ENCODE results near the gene GNMT.

Gene GNMT

DNA sequence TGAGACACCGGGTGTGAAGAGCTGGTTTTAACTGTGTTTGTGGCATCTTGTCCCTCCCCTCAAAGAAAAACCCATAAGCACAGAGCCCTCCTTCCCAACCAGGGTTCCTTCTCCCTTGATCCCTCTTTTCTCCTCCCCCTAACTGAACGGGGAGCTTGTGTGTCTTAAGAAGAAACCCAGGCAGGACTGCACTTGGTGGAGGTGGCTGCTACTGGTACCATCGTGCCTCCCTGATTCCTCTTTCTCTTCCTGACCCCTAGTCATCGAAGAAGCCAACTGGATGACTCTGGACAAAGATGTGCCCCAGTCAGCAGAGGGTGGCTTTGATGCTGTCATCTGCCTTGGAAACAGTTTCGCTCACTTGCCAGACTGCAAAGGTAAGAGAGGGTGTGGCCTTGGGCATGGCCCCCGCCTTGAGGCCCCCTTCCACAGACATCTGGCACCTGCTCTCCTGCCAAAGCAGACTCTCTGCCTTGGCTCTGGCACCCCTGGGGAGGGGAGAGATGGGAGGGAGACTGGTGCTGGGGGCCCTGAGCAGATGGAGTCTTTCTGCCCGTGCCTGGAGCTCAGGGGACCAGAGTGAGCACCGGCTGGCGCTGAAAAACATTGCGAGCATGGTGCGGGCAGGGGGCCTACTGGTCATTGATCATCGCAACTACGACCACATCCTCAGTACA, 2.1 kb downstream of the GNMT start:
- Mint-ChIP-seq H3K36me3 (ENCODE audit: low read depth) (peaks cover 14% of the 10 kb centered on the region), H3K9me3 (no peaks in the 10 kb centered on the region), H3K4me3 (no peak overlapping the region), H3K4me1 (ENCODE audit: low read depth) (peaks cover 4% of the 10 kb centered on the region), H3K27ac (no peak overlapping the region), H3K27me3 (ENCODE audit: low read depth) (peaks cover 13% of the 10 kb centered on the region)

DNA sequence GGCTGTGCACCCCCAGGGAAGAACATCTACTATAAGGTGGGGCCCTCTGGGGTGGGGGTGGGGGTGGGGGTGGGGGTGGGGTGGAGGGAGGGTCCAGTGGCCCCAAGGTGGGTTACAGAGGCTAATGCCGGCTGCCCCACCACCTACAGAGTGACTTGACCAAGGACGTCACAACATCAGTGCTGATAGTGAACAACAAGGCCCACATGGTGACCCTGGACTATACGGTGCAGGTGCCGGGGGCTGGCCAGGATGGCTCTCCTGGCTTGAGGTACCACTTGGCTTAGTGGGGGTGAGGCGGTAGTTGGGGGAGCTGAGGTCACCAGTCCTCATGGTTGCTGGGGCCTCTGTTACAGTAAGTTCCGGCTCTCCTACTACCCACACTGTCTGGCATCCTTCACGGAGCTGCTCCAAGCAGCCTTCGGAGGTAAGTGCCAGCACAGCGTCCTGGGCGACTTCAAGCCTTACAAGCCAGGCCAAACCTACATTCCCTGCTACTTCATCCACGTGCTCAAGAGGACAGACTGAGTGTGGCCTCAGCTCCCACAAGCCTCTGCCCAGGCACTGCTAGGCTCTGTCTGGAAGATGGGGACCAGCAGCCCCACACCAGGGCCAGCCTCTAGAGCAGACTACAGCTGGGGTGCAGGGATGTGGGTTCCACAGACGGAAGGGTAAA, 2.8 kb downstream of the GNMT start:
- H3K27ac Mint-ChIP-seq, result no peak overlapping the region
- no peaks in the 10 kb centered on the region for H3K9me3 Mint-ChIP-seq
- peaks cover 15% of the 10 kb centered on the region for H3K36me3 Mint-ChIP-seq (ENCODE audit: low read depth)
- H3K4me3 Mint-ChIP-seq, result no peak overlapping the region
- H3K27me3 Mint-ChIP-seq (ENCODE audit: low read depth), result peaks cover 13% of the 10 kb centered on the region
- H3K4me1 Mint-ChIP-seq (ENCODE audit: low read depth), result peaks cover 4% of the 10 kb centered on the region

DNA sequence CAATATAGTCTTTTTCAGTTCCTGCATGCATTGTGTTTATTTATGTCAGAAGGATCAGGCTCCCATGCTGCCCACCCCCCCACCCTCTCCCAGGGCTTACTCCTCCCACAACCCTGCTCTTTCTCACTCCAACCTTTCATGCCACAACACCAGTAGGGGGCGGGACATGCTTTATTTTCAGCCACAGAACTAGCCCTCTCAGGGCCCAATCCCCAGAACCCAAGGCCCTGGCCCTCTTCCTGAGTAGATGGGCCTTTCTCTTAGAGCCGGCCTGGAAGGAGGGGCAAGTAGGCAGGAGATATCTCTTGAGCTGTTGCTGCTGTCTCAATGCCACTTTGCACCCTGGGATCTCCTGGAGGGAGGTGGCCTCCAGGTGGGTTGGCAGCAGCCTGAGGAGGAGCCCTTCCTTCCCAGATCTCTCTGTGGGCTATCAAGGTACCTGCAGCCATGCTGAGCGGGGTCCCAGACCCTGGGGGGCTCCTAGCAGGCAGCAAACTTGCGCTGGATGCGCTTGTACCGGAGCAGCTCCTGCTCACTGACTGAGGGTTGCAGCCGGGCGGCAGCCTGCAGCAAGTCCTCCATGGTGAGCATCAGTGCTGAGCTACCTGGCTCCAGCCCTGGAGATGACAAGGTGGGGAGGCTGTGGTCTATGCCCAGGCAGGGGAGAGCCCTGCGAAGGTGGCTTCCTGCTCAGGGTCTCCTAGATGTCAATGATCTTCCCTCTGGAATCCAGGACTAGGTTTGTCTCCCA, 3.5 kb downstream of the GNMT start:
- Mint-ChIP-seq H3K4me1 (ENCODE audit: low read depth) (peaks cover 4% of the 10 kb centered on the region), H3K27ac (no peak overlapping the region), H3K36me3 (ENCODE audit: low read depth) (peaks cover 18% of the 10 kb centered on the region), H3K4me3 (no peak overlapping the region), H3K9me3 (no peaks in the 10 kb centered on the region), H3K27me3 (ENCODE audit: low read depth) (peaks cover 13% of the 10 kb centered on the region)

DNA sequence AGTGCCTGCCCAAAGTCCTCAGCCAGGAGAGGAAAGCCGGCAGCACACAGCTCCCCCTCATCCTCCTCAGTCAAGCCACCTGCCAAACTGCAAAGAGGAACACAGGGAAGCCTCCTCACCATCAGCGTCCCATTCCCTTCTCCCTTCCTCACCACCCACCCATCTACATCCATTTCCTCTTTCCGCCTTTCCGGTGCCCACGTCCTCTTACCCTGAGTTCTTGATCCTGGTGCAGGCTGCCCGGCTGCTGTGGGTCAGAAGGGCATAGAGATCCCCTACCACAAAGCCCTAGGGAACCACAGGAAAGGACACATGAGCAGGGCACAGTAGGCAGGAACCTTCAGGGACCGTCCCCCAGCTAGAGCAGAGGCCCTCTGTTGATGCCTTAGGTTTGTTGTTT, 6.0 kb downstream of the GNMT start:
- no peak overlapping the region for H3K4me3 Mint-ChIP-seq
- peaks cover 21% of the 10 kb centered on the region for H3K36me3 Mint-ChIP-seq (ENCODE audit: low read depth)
- H3K27me3 Mint-ChIP-seq (ENCODE audit: low read depth), result no peaks in the 10 kb centered on the region
- peaks cover 3% of the 10 kb centered on the region for H3K4me1 Mint-ChIP-seq (ENCODE audit: low read depth)
- H3K27ac Mint-ChIP-seq, result no peak overlapping the region
- no peaks in the 10 kb centered on the region for H3K9me3 Mint-ChIP-seq

DNA sequence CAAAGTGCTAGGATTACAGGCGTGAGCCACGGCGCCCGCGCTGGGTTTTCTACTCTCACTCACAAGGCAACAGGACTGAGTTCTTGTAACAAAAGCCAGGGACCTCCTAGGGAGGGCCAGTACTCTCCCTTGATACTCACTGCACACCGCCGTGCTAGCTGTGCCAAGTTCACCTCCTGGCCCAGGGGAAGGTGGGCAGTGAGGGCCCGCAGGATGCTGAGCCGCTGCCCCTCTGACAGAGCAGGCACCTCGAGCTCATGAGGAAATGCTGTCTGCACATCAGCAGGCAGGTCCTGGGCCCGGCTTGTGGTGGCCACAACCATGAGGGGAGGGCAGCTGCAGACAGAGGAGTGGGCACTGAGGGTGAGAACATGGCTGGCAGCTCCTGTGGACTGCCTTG, 6.7 kb downstream of the GNMT start:
- Mint-ChIP-seq H3K27me3 (ENCODE audit: low read depth) (no peaks in the 10 kb centered on the region), H3K27ac (no peak overlapping the region), H3K4me1 (ENCODE audit: low read depth) (peaks cover 4% of the 10 kb centered on the region), H3K9me3 (no peaks in the 10 kb centered on the region), H3K36me3 (ENCODE audit: low read depth) (peaks cover 17% of the 10 kb centered on the region), H3K4me3 (no peak overlapping the region)

DNA sequence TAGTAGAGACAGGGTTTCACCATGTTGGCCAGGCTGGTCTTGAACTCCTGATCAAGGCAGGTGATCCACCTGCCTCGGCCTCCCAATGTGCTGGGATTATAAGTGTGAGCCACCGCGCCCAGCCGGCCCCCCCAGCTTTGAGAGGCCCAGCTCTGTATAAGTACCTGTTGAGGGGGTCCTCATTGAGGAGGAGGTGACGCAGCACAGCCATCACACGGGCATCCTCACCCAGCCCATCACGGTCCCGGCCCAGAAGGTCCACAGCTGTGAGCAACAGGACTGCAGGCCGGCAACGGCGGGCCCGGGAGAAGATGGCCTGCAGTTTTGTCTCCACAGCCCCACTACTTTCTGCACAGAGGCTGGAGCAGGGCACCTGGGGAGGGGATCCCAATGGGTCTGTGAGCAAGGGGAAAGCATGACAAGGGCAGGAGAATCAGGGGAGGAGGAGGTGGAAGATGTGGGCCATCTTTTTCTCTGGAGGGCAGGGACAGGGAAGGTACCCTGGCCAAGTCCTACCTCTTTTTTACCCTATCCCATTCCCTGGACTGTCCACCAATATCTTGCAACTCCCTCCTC, 7.7 kb downstream of the GNMT start:
- H3K4me1 Mint-ChIP-seq (ENCODE audit: low read depth), result peaks cover 4% of the 10 kb centered on the region
- peaks cover 11% of the 10 kb centered on the region for H3K36me3 Mint-ChIP-seq (ENCODE audit: low read depth)
- no peak overlapping the region for H3K4me3 Mint-ChIP-seq
- H3K27me3 Mint-ChIP-seq (ENCODE audit: low read depth), result no peaks in the 10 kb centered on the region
- H3K27ac Mint-ChIP-seq, result no peak overlapping the region
- no peaks in the 10 kb centered on the region for H3K9me3 Mint-ChIP-seq

DNA sequence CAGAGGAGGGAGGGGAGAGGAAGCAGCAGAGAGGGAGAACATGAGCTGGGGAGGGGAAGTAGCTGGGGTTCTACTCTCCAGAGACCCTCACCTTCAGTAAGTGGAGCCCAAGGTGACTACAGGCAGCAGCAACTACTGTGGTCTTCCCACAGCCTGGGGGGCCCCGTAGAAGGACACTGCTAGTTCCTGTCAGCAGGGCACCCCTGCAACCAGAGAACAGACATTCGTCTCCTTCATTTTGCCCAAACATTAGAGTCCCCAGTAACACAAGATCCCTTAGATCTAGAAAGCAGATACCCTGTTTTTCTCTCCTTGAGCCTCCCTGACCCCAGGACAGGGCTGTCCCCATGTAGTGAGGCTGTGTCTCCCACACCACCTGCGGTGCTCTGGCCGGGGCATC, 8.2 kb downstream of the GNMT start:
- H3K27me3 Mint-ChIP-seq (ENCODE audit: low read depth), result no peaks in the 10 kb centered on the region
- H3K4me1 Mint-ChIP-seq (ENCODE audit: low read depth), result peaks cover 4% of the 10 kb centered on the region
- H3K4me3 Mint-ChIP-seq, result no peak overlapping the region
- no peaks in the 10 kb centered on the region for H3K9me3 Mint-ChIP-seq
- no peak overlapping the region for H3K27ac Mint-ChIP-seq
- peaks cover 11% of the 10 kb centered on the region for H3K36me3 Mint-ChIP-seq (ENCODE audit: low read depth)

DNA sequence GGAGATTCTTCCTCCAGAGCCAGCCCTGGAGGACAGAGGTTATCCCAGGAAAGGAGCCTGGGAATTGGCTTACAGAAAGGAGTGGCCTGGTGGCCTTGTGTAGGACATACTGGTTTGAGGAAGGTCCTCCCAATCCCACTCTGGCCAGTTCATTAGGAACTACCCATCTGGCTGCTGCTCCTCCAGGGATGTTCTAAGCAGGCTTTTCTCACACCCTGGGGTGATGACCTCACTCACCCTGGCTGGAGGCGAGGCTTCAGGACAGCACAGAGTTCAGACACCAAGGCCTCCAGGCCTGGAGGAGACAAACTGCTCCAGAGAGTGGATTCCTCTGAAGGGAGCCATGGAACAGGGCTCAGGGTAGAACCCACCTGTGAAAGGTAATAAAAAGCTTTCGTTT, 8.9 kb downstream of the GNMT start:
- H3K9me3 Mint-ChIP-seq, result no peaks in the 10 kb centered on the region
- no peak overlapping the region for H3K27ac Mint-ChIP-seq
- H3K27me3 Mint-ChIP-seq (ENCODE audit: low read depth), result no peaks in the 10 kb centered on the region
- peaks cover 12% of the 10 kb centered on the region for H3K36me3 Mint-ChIP-seq (ENCODE audit: low read depth)
- peaks cover 4% of the 10 kb centered on the region for H3K4me1 Mint-ChIP-seq (ENCODE audit: low read depth)
- no peak overlapping the region for H3K4me3 Mint-ChIP-seq

DNA sequence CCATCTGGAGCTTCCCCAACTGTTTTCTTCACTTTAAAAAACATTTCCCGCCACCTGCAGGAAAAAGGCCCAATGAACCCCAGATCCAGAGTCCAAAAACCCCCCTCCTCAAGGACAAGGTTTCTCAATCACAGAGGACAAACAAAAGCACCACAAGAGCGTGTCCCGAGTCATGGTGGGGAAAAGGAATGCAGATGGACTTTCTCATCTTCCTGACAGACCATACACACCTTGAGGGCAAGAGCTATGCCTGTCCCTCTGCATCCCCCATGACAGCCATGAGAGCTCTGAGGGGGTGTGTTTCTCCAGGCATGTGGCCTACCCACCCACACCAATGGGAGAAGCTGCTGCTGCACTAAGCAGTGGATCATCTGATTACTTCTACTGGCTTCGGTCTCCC, 9.4 kb downstream of the GNMT start:
- H3K36me3 Mint-ChIP-seq (ENCODE audit: low read depth), result peaks cover 12% of the 10 kb centered on the region
- H3K27me3 Mint-ChIP-seq (ENCODE audit: low read depth), result no peaks in the 10 kb centered on the region
- no peaks in the 10 kb centered on the region for H3K9me3 Mint-ChIP-seq
- H3K27ac Mint-ChIP-seq, result no peak overlapping the region
- no peak overlapping the region for H3K4me3 Mint-ChIP-seq
- peaks cover 4% of the 10 kb centered on the region for H3K4me1 Mint-ChIP-seq (ENCODE audit: low read depth)

DNA sequence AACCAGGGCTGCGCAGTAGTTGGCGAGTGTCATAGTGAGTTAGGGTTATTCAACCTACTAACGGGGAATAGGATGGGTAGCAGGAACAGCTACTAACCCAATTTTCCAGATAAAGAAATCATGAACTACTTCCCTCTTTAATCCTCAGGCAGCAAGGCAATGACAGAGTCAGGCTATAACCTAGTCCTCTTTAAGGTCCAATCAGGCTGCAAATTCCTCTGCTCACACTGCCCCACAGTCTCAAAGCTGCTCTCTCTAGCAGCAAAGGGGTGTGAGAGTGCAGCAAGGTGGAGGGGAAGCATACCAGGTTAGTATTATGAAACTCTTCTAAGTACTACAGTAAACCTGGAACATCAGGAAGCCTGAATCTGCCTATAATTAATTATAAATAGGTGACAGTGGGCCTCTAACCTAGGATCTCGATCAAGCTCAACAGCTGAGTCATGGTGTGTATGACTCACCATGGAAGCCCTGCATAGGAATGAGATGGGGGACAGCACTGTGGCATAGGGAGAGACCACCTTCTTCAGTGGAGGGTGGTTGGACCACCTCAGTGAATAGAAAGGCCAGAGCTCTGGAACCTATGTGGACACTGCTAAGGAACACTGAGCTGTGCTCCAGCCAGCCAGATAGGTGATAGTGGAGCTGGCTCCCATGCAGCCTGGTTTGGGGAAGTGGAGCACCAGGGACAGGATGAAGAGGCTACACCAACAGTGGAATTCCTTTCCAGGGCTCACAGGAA, 10.5 kb downstream of the GNMT start:
- H3K9me3 Mint-ChIP-seq, result no peaks in the 10 kb centered on the region
- H3K4me1 Mint-ChIP-seq (ENCODE audit: low read depth), result peaks cover 4% of the 10 kb centered on the region
- H3K36me3 Mint-ChIP-seq (ENCODE audit: low read depth), result peaks cover 12% of the 10 kb centered on the region
- H3K4me3 Mint-ChIP-seq, result no peak overlapping the region
- H3K27ac Mint-ChIP-seq, result no peak overlapping the region
- no peaks in the 10 kb centered on the region for H3K27me3 Mint-ChIP-seq (ENCODE audit: low read depth)

DNA sequence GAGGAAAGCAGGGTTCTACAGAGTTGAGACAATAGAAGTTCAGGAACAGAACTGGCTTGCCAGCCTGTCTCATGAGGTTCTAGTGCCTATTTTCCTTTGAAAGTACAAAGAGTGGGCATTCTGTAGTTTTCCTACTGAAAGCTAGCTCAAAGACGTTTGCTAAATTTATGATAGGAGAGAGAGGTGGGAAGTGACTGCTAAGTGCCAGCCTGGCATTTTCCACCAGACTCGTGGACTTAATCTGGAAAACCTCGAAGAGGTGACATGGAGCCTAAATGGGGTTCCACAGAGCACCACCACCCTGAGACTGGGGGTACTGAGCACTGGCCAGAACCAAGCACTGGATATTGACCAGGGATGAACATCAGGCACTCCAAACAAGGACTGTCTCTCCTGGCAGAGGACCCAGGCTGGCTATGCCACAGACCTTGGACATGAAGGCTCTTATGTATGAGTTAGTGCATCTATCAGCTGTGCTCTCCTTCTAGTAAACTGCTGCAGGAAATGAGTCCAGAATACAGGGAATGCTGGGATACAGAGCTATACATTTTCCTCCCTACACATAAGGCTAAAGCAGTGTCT, 11.3 kb downstream of the GNMT start:
- Mint-ChIP-seq H3K27ac (no peak overlapping the region), H3K36me3 (ENCODE audit: low read depth) (peaks cover 13% of the 10 kb centered on the region), H3K9me3 (no peaks in the 10 kb centered on the region), H3K27me3 (ENCODE audit: low read depth) (no peaks in the 10 kb centered on the region), H3K4me1 (ENCODE audit: low read depth) (peaks cover 9% of the 10 kb centered on the region), H3K4me3 (no peak overlapping the region)

DNA sequence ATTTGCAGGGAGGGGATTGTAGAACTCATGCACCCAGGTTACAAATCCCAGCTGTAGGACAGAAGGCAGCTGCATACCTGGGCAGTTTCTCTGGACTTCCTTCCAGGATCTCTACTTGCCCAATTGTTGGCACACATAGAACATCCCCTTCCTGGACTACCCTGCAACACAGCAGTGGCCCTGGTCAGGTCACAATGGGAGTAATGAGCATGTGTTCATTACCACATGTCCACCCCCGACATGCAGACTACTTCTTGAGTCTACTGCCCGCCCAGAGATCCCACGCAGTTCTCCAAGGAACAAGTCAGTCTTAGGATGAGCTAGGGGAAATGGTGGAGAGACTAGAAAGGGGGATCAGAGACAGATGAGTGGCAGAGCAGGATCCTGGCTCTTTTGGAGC, 13.4 kb downstream of the GNMT start:
- Mint-ChIP-seq H3K27me3 (ENCODE audit: low read depth) (no peaks in the 10 kb centered on the region), H3K4me1 (ENCODE audit: low read depth) (peaks cover 14% of the 10 kb centered on the region), H3K36me3 (ENCODE audit: low read depth) (peaks cover 12% of the 10 kb centered on the region), H3K27ac (peak overlapping the region; percentile 4), H3K4me3 (no peak overlapping the region), H3K9me3 (no peaks in the 10 kb centered on the region)

DNA sequence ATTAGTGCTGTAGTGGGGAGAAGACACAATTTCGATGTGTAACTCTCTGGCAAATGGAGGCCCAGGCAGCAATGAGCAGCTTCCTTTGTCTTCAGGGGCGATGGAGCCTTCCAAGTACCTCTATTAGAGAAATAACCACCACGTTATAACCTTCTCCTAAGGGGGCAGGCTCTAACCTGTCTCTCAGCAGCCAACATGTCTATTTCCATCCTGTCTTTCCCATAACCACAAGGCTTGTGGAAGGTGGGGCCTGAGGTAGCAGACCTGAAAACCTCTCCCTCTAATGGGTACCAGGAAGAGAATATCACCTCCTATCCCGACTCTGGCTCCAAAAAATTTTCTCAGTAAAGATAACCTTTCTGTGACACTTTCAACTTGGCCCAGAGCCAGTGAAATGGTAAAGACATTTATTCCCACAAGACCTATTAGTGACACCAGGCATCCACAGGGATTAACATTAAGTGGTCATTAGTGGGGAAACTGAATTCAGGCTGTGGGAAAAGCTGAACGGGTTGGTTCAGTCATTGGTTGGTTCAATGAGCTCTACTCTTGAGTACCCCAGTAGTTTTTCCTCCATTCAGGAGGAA, 14.5 kb downstream of the GNMT start:
- H3K4me3 Mint-ChIP-seq, result no peak overlapping the region
- H3K36me3 Mint-ChIP-seq (ENCODE audit: low read depth), result peaks cover 9% of the 10 kb centered on the region
- H3K27ac Mint-ChIP-seq, result no peak overlapping the region
- H3K9me3 Mint-ChIP-seq, result no peaks in the 10 kb centered on the region
- no peaks in the 10 kb centered on the region for H3K27me3 Mint-ChIP-seq (ENCODE audit: low read depth)
- H3K4me1 Mint-ChIP-seq (ENCODE audit: low read depth), result peaks cover 24% of the 10 kb centered on the region

DNA sequence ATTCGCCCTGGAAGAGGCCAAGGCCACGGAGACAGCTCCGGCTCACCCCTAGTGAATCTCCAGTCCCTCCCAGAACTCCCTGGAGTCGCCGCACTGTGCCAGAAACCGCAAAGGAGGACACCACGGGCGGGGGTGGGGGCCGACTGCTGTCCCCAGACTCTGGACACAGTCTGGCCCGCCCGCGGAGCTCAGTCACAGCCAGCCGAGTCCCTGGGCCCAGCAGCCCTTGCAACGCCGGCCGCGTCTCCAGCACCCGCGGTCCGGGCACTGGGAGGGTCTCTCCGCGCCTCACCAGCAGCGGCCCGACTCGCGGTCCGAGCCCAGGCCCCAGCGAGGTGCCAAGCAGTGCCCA, 17.9 kb downstream of the GNMT start:
- H3K27ac Mint-ChIP-seq, result peak overlapping the region; percentile 81
- H3K4me3 Mint-ChIP-seq, result peak overlapping the region; percentile 88
- H3K9me3 Mint-ChIP-seq, result no peaks in the 10 kb centered on the region
- no peaks in the 10 kb centered on the region for H3K27me3 Mint-ChIP-seq (ENCODE audit: low read depth)
- peaks cover 9% of the 10 kb centered on the region for H3K36me3 Mint-ChIP-seq (ENCODE audit: low read depth)
- peaks cover 28% of the 10 kb centered on the region for H3K4me1 Mint-ChIP-seq (ENCODE audit: low read depth)
